Lung (tissue), 12 donors: ENCODE measurements around the gene TMEM45B. TPM values are rescaled to one million over a fixed set of nuclear protein-coding genes. Genes with fewer than 3 reads are reported as not detected.
"Not testable (repeated sequence)": the region's sequence is repeated elsewhere in the genome, so short reads cannot be mapped to it uniquely, and the experiment has no call there.

ENCODE experiments used
- ATAC-seq: fragments of 200-7000 bp; cut with Tn5 transposase; one replicate; pipeline ENCODE4 v1.9.1; 2020; ENCODE audit warnings: moderate number of reproducible peaks; ENCODE audit not compliant: insufficient read depth, low FRiP score
- DNase-seq, 3 donors: peaks; one replicate each; pipeline ENCODE4 v3.0.0-alpha.2; 2013 to 2017
- H3K27ac ChIP-seq, 2 donors: one replicate each; pipeline ENCODE4 v1.5.1; 2013; ENCODE audit warnings: mild to moderate bottlenecking in 2 of 2, moderate library complexity in 2 of 2, control low read depth in 1 of 2, inconsistent platforms in 1 of 2, low read depth in 1 of 2, low read length in 1 of 2
- H3K27me3 ChIP-seq, 3 donors: one replicate each; pipeline ENCODE4 v1.5.1; 2013; ENCODE audit warnings: low read length in 2 of 3; ENCODE audit not compliant: control insufficient read depth in 3 of 3, insufficient read depth in 3 of 3
- H3K36me3 ChIP-seq, 4 donors: one replicate each; pipeline ENCODE4 v1.5.1; 2013; ENCODE audit warnings: low read length in 4 of 4, mild to moderate bottlenecking in 1 of 4, moderate library complexity in 1 of 4; ENCODE audit not compliant: control insufficient read depth in 4 of 4, insufficient read depth in 4 of 4
- H3K4me1 ChIP-seq, 5 donors: one replicate each; pipeline ENCODE4 v1.5.1; 2013; ENCODE audit warnings: low read length in 5 of 5, mild to moderate bottlenecking in 2 of 5, moderate library complexity in 1 of 5; ENCODE audit not compliant: control insufficient read depth in 5 of 5, insufficient read depth in 5 of 5
- H3K4me3 ChIP-seq: one replicate; pipeline ENCODE4 v1.5.1; 2013; ENCODE audit warnings: mild to moderate bottlenecking, control low read depth, moderate library complexity
- H3K9ac ChIP-seq, 2 donors: one replicate each; pipeline ENCODE4 v1.5.1; 2013; ENCODE audit warnings: low read length in 2 of 2, control low read depth in 1 of 2; ENCODE audit not compliant: insufficient read depth in 1 of 2
- H3K9me3 ChIP-seq, 4 donors: one replicate each; pipeline ENCODE4 v1.5.1; 2013; ENCODE audit warnings: low read length in 3 of 4, mild to moderate bottlenecking in 1 of 4, moderate library complexity in 1 of 4; ENCODE audit not compliant: control insufficient read depth in 4 of 4, insufficient read depth in 3 of 4
- WGBS, 2 donors: extraction: QIAGEN DNeasy Blood & Tissue Kit; methylation state at CpG; one replicate each; pipeline ENCODE4 v1.1.7; 2013; 5-methylcytosine and 5-hydroxymethylcytosine counted together
- polyA plus RNA-seq, 2 donors: library from polyadenylated mRNA; stranded (reverse); fragments of 200-250 nt; gene quantifications; one replicate each; pipeline ENCODE4 v1.2.1, GENCODE V29; 2013
- total RNA-seq, 2 donors: library from RNA; depleted of rRNA in 1 of 2; stranded (reverse); fragments of >200 nt in 1 of 2; gene quantifications; one replicate each; pipeline ENCODE4 v1.2.1, GENCODE V29; 2014 to 2021
- TF ChIP-seq, protein P1 (sequence below): IDR thresholded peaks from 2 replicates; pipeline ENCODE4 v1.5.1; 2012; ENCODE audit warnings: mild to moderate bottlenecking; ENCODE audit errors: control extremely low read depth, extremely low read depth
- donor health status: control.
- donor health status: control.
- donor health status: Bipolar disorder and iron deficiency.
- donor health status: healthy.
- donor health status: DM: yes; HTN: yes; CAD: no.

The TMEM45B gene
- total and polyA plus RNA-seq, 4 donors = 11.6 to 20.5 (median 16.0) TPM

DNA sequence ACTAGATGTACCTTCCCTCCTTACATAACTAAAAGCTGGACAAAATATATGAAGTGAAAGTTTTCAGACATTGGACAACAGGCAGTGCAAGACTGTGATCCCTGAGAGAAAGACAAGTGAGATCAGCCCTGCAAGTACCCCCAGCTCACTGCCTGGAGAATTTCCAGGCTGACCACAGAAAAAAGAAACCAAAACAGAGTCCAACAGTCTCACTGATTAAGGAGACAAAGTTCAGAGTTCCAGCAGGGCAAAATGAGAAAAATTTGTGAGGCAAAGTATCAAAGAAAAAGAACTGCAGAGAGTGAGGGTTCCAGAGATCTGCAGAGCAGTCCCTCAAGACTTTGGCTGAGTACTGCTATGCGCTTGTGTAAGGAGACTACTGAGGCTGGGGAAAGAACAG is 47.3 kb upstream of the TMEM45B start:
- TF ChIP-seq, protein P1, sequence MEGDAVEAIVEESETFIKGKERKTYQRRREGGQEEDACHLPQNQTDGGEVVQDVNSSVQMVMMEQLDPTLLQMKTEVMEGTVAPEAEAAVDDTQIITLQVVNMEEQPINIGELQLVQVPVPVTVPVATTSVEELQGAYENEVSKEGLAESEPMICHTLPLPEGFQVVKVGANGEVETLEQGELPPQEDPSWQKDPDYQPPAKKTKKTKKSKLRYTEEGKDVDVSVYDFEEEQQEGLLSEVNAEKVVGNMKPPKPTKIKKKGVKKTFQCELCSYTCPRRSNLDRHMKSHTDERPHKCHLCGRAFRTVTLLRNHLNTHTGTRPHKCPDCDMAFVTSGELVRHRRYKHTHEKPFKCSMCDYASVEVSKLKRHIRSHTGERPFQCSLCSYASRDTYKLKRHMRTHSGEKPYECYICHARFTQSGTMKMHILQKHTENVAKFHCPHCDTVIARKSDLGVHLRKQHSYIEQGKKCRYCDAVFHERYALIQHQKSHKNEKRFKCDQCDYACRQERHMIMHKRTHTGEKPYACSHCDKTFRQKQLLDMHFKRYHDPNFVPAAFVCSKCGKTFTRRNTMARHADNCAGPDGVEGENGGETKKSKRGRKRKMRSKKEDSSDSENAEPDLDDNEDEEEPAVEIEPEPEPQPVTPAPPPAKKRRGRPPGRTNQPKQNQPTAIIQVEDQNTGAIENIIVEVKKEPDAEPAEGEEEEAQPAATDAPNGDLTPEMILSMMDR = no peak
- Histone ChIP-seq H3K9me3 (peaks cover 0 to 2% (median 0%) of the 10 kb centered on the region in 4 donors), H3K27ac (no peak overlapping the region), H3K27me3 (no peaks in the 10 kb centered on the region), H3K9ac (no peak overlapping the region), H3K36me3 (no peaks in the 10 kb centered on the region), H3K4me1 (no peaks in the 10 kb centered on the region), H3K4me3 (no peak overlapping the region)
- 90 to 100% methylated on average over 1 of the region's 1 CpG for WGBS, 2 donors
- DNase-seq (no peak), ATAC-seq (no peak)

DNA sequence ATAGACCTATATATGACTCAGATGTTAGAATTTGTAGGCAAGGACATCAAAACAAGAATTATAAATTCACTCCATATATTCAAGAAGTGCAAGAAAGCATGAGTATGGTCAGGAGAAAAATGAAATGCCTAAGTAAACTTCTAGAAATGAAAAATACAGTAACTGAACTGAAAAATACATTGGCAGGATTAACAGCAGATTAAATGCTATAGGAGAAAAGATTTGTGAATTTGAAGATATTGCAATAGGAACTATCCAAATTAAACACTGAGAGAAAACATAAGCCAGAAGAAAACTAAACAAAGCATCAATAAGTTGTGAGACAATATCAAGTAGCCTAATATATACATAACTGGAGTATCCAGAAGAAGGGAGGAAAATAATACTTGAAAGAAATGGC is 46.6 kb upstream of the TMEM45B start:
- no peak overlapping the region for H3K4me3 ChIP-seq
- no peaks in the 10 kb centered on the region for H3K4me1 ChIP-seq
- H3K27me3 ChIP-seq = no peaks in the 10 kb centered on the region
- no peaks in the 10 kb centered on the region for H3K36me3 ChIP-seq
- peaks cover 0 to 2% (median 0%) of the 10 kb centered on the region in 4 donors for H3K9me3 ChIP-seq
- DNase-seq = no peak
- TF ChIP-seq, protein P1 = no peak
- H3K9ac ChIP-seq = no peak overlapping the region
- no peak for ATAC-seq
- no peak overlapping the region for H3K27ac ChIP-seq

- no peaks in the 10 kb centered on the region for H3K4me1 ChIP-seq
Observed at GRCh38 chr11:129770993-129771392, 44.7 kb upstream of the TMEM45B start.

GRCh38 chr11:129771456-129771855 is 44.2 kb upstream of the TMEM45B start:
- not testable (repeated sequence) for H3K4me3 ChIP-seq, H3K27ac ChIP-seq, H3K4me1 ChIP-seq, H3K36me3 ChIP-seq, H3K9ac ChIP-seq, H3K27me3 ChIP-seq, DNase-seq, ATAC-seq, H3K9me3 ChIP-seq
- 82 to 91% methylated on average over 1 of the region's 1 CpG for WGBS, 2 donors

More at GRCh38 chr11:129770993-129771392, 44.7 kb upstream of the TMEM45B start:
- ATAC-seq = no peak
- Histone ChIP-seq H3K36me3 (no peaks in the 10 kb centered on the region), H3K27me3 (no peaks in the 10 kb centered on the region), H3K9me3 (peaks cover 0 to 2% (median 0%) of the 10 kb centered on the region in 4 donors), H3K4me3 (no peak overlapping the region), H3K9ac (no peak overlapping the region), H3K27ac (no peak overlapping the region)
- TF ChIP-seq, protein P1 = no peak
- no peak for DNase-seq
- WGBS, 2 donors = 47 to 80% methylated on average over 1 of the region's 1 CpG
